Measurements from ENCODE around the gene SIRPA.

DNA sequence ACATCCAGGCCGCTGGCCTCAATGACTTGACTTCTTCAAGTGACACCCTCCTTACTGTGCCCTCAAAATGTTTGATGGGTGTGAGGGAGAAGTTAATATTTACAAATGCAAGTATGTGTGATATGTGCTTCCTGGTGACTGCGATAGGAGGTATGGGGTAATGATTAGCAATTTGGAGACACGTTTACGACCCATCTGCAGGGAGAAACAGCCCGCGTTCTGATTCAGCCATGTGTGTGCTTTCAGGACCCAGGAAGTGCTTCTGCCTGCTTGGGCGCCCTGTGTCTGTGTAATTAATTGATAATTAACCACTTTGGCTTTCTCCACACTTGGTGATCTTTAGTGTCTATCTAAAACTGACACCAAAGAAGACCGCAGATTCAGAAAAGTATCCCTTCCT lies 25.0 kb downstream of the SIRPA start:
- TF ChIP-seq, protein P1, sequence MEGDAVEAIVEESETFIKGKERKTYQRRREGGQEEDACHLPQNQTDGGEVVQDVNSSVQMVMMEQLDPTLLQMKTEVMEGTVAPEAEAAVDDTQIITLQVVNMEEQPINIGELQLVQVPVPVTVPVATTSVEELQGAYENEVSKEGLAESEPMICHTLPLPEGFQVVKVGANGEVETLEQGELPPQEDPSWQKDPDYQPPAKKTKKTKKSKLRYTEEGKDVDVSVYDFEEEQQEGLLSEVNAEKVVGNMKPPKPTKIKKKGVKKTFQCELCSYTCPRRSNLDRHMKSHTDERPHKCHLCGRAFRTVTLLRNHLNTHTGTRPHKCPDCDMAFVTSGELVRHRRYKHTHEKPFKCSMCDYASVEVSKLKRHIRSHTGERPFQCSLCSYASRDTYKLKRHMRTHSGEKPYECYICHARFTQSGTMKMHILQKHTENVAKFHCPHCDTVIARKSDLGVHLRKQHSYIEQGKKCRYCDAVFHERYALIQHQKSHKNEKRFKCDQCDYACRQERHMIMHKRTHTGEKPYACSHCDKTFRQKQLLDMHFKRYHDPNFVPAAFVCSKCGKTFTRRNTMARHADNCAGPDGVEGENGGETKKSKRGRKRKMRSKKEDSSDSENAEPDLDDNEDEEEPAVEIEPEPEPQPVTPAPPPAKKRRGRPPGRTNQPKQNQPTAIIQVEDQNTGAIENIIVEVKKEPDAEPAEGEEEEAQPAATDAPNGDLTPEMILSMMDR (IDR thresholded peaks at IDR 0.05): no peak
- TF ChIP-seq POLR2A (IDR thresholded peaks at IDR 0.05): no peak
